AG04450 (cell line): ENCODE results near the gene ELAVL3. TPM values are rescaled to one million over a fixed set of nuclear protein-coding genes. Genes with fewer than 3 reads are reported as not detected.

Source experiments
- CTCF ChIA-PET: fragments of 300-600, 350-600 bp; formaldehyde crosslinking; extraction: SDS; loops from one replicate; lab custom pipeline; 2022; ENCODE audit warnings: antibody characterized with exemption, inconsistent platforms; lab: Charles Lee
- POLR2A ChIA-PET: fragments of 350-600 bp; formaldehyde crosslinking; extraction: SDS; loops from one replicate; lab custom pipeline; 2021; ENCODE audit warnings: antibody characterized with exemption, inconsistent platforms; lab: Yijun Ruan, JAX
- DNase-seq: peaks from one replicate; pipeline ENCODE4 v3.0.0-alpha.2; 2011; ENCODE audit warnings: low read depth, low spot score
- H3K27ac ChIP-seq: one replicate; pipeline ENCODE4 v1.5.1; 2012; ENCODE audit warnings: low read depth, low read length, control low read depth
- H3K27me3 ChIP-seq: one replicate; pipeline ENCODE4 v1.6.0; 2012; ENCODE audit warnings: low read length; ENCODE audit not compliant: control insufficient read depth, insufficient read depth
- H3K4me3 ChIP-seq: 2 replicates; pipeline ENCODE4 v1.5.1; 2011; ENCODE audit warnings: mild to moderate bottlenecking, low read depth, low read length, control low read depth
- H3K9me3 ChIP-seq: 2 replicates; pipeline ENCODE4 v1.5.1; 2012; ENCODE audit warnings: low read length; ENCODE audit not compliant: control insufficient read depth, insufficient read depth
- polyA plus RNA-seq: library from polyadenylated mRNA; depleted of rRNA; stranded (reverse); fragments of >200 nt; gene quantifications from 2 replicates; pipeline ENCODE4 v1.2.3, GENCODE V29; 2011
- TF ChIP-seq, protein P1 (sequence below): IDR thresholded peaks from 2 replicates; pipeline ENCODE4 v1.5.1; 2011; ENCODE audit warnings: low read depth, low read length, control low read depth, inconsistent platforms

Gene ELAVL3
- polyA plus RNA-seq, 1 experiment = not detected

DNA sequence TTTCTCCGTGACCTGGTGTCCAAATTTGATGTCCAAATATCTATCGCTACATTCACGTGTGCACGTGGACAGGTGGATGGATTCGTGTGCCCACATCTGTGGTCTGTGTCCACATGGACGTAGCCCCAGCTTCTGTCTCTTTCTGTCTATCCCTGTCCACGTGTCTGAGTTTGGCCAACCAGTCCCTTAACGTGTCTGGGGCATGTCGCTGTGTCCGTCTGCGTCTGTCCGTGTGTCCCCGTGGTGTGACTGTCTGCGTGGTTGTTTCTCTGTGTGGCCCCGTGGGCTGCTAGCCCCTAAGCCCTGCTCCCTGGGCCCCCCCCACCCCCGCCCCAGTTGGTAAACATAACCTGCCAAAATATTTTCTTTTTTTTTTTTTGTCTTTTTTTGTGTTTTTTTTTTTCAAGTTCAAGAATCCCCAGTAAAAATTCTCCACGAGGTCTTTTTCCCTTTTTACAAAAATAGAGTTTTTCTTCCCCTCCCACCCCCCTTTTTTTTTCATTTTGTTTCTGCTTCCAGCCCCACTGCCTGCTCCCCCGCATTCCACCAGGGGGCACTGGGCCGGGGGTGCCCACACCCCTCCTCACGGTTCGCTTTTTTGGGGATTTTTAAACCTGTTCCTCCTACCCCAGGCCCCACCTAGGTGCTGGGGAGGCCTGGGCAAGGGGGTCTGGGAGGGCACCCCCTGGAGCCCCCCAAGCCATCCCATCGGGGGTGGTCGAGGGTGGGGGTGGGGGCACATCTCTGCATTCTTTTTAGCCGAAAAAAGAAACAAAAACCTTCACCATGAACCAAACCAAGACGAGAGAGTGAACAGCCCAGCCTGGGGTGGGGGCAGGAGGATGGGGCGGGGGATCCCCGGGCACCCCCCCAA lies 27.1 kb downstream of the ELAVL3 start:
- TF ChIP-seq, protein P1, sequence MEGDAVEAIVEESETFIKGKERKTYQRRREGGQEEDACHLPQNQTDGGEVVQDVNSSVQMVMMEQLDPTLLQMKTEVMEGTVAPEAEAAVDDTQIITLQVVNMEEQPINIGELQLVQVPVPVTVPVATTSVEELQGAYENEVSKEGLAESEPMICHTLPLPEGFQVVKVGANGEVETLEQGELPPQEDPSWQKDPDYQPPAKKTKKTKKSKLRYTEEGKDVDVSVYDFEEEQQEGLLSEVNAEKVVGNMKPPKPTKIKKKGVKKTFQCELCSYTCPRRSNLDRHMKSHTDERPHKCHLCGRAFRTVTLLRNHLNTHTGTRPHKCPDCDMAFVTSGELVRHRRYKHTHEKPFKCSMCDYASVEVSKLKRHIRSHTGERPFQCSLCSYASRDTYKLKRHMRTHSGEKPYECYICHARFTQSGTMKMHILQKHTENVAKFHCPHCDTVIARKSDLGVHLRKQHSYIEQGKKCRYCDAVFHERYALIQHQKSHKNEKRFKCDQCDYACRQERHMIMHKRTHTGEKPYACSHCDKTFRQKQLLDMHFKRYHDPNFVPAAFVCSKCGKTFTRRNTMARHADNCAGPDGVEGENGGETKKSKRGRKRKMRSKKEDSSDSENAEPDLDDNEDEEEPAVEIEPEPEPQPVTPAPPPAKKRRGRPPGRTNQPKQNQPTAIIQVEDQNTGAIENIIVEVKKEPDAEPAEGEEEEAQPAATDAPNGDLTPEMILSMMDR = peak; percentile 54
- CTCF ChIA-PET = interaction anchor here (1.6 kb wide), 1 partner anchor 29 kb away, joined by 4 read pairs; no protein-coding TSS in a partner anchor
- H3K27me3 ChIP-seq = peaks cover 3% of the 10 kb centered on the region

DNA sequence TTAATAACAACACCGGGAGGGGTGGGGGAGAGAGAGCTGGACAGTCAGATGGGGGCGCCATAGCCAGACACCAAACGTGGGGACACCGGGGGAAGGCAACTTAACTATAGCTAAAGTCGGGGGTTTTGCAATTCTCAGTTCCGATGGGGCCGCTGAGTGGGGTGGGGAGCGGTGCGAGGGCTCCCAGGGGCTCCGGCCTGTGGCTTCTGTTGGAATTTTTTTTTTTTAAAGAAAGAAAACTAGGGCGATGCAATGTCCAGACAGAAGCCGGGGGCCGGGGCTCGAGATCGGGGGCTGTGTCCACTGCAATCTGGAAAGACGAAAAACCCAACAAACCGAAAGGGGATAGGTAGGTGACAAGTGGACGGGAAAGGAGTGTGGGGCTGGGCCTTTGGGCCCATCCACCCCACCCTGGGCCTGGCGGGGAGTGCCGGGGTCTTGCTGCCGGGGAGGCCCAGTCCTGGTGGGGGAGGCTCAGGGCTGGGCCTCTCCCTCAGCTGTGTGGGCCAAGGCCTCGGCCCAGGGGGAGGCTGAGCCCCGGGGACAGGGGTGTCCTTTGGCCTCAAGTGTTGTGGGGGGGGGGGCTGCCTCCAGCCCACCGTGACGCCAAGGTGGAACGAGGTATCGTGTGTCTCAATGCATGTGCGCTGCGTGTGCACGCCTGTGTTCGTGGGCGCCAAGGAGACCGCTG lies 28.1 kb downstream of the ELAVL3 start:
- ChIA-PET POLR2A (interaction anchor here (0.6 kb wide), 1 partner anchor 163 kb away, joined by 3 read pairs; no protein-coding TSS in a partner anchor), CTCF (interaction anchor here (0.6 to 1.6 kb wide), 6 partner anchors 9 to 268 kb away, joined by 3 to 7 read pairs (median 4); partner anchors contain the start of genes ODAD3 and PRKCSH)
- no peak overlapping the region for H3K27ac ChIP-seq
- H3K4me3 ChIP-seq = no peak overlapping the region
- TF ChIP-seq, protein P1 = no peak
- no peaks in the 10 kb centered on the region for H3K27me3 ChIP-seq
- H3K9me3 ChIP-seq = no peaks in the 10 kb centered on the region; the same call in 1 of the 2 replicates
- DNase-seq = no peak

More for the DNA sequence above, 27.1 kb downstream of the ELAVL3 start:
- Histone ChIP-seq H3K9me3 (no peaks in the 10 kb centered on the region; the same call in 1 of the 2 replicates), H3K27ac (no peak overlapping the region), H3K4me3 (no peak overlapping the region)
- POLR2A ChIA-PET = interaction anchor here (0.6 kb wide), 1 partner anchor 164 kb away, joined by 3 read pairs; no protein-coding TSS in a partner anchor
- DNase-seq = no peak

DNA sequence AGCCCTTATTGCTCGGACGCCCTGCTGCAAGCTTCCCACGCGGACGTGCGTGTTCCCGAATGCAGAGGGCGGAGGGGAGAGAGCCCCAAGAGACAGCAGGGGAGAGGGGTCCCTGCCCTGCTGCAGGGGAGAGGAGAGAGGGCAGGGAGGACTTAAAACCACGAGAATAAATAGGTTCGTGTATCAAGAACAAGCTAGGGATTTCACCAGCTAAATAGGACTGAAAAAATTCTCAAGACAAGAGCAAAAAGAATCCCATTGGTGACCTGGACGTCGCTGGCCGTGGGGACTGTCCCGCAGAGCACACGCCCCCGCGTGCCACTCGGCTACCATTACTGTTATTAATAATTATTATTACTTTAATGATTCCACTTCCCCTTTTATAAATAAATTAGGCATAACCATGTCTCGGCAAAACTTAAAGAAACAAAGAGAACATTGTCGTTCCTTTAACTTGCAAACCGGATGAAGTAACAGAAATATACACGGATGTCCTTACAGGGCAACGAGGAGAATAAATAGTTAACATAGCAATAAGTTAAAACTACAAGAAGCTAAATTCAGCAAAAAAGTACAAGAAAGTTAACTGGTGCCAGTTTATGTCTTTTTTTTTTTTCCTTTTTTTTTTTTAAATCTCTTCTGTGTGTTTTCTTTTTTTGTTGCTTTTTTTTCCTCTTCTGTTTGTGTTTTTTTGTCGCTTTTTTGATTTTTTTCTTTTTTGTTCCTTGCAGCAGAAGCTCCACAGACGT lies 28.8 kb downstream of the ELAVL3 start:
- POLR2A ChIA-PET = no interaction called here
- H3K27me3 ChIP-seq = no peaks in the 10 kb centered on the region
- TF ChIP-seq, protein P1 = no peak
- no peak overlapping the region for H3K27ac ChIP-seq
- no peaks in the 10 kb centered on the region; the same call in 1 of the 2 replicates for H3K9me3 ChIP-seq
- H3K4me3 ChIP-seq = no peak overlapping the region
- CTCF ChIA-PET = interaction anchor here (0.6 to 1.6 kb wide), 8 partner anchors 9 to 326 kb away, joined by 3 to 7 read pairs (median 4); partner anchors contain the start of genes ODAD3 and PRKCSH
- DNase-seq = no peak

DNA sequence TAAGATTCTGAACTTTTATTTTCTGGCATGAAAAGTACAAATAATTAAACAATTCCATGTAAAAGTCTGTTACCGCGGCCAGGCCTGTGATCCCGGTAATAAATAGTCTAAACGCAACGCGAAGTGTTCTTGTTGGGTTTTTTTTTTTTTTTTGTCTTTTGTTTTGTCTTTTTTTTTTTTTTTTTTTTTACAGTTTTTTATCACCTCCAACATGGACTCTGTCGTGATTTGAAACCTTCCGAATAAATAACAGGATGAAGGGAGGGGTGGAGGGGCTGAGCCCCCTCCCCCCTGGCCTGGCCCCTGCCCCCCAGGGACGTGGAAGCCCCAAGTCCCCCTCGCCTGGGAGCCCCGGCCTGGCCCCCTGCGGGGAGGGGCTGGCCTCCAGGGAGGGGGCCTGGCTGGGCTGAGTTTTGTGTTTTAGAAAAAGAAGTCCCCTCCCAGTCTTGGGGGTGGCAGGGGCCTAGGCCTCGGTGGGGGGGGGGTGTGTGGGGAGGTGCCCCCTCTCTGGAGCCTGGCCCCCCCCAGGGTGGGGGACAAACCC lies 29.4 kb downstream of the ELAVL3 start:
- TF ChIP-seq, protein P1 = no peak
- no peak for DNase-seq
- Histone ChIP-seq H3K4me3 (no peak overlapping the region), H3K27ac (no peak overlapping the region), H3K27me3 (no peaks in the 10 kb centered on the region), H3K9me3 (no peaks in the 10 kb centered on the region; the same call in 1 of the 2 replicates)
- ChIA-PET CTCF (interaction anchor here (1.1 to 1.5 kb wide), 3 partner anchors 8 to 16 kb away, joined by 3 to 5 read pairs (median 4); partner anchors contain the start of gene PRKCSH), POLR2A (interaction anchor here (0.6 kb wide), 1 partner anchor 262 kb away, joined by 14 read pairs; no protein-coding TSS in a partner anchor)
